GM21529 (cell line): ENCODE measurements around the gene LYRM1.

ENCODE experiments used
- ATAC-seq: cut with Tn5 transposase; IDR thresholded peaks from one replicate; pipeline ENCODE4 v1.9.1; 2021; ENCODE audit not compliant: unreplicated experiment

The LYRM1 gene

DNA sequence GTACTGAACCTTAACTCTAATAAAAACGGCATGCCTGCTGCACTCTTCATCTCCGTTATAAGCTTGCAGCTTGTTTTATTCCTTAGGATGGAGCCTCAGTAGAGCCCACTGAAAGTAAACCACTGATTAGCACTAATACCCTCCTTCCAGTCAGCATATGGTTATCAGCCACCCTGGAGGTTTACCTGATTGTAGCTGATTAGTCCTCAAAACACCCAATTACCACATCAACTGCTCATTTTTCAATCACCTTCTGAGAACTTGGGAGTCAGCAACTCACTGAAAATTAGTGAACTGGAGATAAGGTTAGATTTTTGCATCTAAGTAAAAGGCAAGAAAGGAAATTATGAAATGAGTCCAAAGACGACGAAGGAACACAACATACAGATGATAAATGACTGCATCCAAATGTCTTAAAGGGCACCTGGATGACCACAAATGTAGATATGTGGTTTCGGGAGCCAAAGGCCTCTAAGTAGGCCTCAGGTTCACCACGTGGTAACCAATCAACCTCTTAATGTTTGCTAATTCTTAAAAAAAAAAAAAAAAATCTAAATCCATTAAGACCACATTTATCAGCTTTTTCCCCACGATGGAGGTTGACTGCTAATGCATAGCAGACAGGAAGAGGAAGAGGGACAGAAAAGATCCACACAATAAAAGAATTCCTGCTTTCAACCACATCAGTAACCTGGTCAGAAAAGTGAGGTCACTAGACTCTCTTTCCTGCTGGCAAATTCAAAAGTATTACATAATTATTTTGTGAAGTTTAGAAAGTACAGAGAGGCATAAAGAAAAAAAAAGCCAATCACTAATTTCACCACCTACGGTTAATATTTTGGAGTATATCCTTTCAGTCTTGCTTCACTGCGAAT, 28.4 kb upstream of the LYRM1 start:
- ATAC-seq: no peak

DNA sequence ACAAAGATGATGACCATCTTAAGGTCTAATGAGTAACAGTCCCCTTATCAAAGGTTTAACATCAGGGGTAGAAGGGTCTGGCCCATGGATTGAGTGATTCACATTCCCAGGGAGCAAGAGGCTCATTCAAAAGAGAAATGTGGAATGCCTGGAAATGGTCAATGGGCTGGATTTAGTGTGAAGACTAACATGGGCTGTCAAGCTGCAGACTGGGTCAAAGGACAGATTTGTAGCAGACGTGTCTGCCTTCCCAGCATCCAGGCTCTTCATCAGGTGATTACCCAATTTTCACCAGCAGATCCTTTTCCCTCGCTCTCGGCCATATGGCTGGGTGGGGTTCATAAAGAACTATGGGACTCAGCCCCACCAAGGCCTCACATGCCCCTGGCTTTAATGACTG, 27.2 kb upstream of the LYRM1 start:
- ATAC-seq: no peak

DNA sequence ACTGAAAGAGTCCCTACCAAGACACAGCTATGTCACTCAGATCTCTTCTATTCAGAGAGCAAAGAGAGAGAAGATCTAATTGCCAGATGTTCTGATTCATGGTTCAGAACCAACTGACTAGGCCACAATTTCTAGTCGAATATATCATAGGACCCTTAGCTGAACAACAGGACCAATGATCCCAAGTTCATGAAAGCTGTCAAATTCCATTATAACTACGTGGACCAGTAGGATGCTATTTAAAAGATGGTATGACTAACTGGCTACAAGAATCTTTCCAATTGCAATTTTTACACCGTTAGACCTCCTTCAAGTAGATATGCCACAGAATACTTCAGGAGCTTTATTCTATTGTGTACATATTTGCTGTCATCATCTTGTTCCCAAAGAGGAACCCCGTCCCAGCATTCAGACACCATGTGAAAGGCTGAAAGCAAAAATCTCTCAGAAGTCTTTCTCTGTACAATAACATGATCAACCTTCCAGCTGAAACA, 26.4 kb upstream of the LYRM1 start:
- ATAC-seq: no peak

DNA sequence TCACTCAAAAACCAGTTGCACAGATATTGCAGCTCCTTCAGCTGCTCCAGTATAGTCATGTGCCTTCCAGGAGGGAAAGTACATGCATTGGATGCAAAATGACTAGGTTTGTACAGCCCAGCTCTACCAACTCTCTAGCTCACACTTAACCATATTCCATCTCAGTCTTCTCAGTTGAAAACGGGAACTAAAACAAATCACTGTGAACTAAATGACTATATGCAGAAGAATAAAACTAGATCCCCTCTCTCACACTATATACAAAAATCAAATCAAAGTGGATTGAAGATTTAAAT, 25.3 kb upstream of the LYRM1 start:
- no peak for ATAC-seq

DNA sequence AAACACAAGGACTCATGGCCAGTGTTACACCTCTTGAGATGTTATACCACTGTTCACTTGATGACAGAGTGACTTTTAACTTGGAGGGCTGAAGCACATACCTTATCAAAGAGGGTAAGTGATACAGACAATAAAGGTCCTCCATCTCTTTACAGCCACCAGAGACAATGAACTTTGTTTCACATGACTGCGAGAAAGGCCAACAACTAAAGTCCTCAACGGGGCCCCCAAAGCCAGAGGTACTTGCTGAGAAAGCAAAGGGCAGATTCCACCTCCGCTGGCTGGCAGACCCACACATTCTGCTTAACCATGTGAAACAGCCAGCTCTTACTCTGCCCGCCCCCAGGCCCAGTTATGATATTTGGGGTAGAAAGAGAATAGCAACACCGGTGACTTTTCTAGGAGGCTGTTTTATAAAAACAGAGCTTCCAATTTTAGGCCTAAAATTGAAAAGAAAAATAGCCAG, 21.9 kb upstream of the LYRM1 start:
- no peak for ATAC-seq

DNA sequence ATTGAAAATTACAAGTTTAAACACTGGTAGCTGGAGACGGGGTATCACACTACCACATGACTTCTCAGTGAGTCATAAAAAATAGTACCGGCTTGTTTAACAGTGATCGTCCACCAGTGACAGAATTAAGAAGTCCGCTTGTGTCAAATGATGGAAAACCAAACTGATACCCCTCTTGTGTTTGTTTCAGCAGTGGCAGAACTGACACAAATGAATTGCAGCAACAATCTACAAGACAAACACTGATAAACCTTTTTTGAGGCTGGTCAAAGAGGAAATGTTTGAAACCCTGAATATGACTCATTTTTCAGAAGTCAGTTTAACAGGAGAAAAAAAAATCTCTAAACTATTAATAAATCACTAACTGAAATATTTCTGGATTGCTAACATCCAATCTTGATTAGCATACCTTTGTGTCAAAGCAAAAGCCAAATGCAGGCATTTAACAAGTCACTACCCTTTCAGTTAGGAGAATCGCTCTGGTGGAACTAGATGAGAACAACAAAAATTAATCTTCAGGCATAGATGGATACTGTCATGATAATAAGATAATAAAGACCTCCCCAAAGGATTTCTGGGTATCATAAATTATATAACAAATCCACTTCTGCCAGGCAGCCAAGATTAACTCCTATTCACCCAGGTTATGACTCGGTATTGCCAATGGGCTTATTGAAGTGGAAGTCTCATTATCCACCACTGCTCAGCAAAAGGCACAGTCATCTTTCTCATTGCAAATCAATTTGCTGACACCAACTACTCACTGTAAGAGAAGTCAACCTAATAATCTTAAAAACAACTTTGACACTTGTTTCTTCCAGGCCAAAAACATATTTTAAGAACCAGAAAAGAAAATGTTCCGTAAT, 21.2 kb upstream of the LYRM1 start:
- ATAC-seq: no peak

DNA sequence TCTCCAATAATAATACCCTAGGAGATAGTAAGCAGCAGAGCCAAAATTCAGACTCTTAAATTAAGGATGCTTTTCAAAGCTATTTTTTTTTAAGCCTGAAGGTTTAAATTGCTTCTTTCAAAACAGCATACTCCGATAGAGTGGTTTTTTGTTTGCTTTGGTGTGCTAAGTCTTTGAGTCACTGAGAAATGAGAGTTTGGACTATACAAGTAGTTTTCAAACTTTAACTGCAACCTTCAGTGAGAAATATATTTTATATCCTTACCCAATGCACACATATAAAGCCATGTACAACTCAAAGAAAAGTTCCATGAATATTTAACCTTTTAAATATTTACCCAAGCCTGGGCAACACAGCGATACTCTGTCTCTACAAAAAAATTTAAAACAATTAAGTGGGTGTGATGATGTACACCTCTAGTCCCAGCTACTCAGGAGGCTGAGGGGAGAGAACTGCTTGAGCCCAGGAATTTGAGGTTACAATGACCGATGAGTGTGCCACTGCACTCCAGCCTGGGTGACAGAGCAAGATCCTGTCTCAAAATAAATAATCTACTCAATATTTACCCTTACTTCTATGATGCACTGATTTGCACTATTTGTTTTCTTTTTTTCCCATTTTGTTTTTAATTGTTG, 19.6 kb upstream of the LYRM1 start:
- no peak for ATAC-seq

DNA sequence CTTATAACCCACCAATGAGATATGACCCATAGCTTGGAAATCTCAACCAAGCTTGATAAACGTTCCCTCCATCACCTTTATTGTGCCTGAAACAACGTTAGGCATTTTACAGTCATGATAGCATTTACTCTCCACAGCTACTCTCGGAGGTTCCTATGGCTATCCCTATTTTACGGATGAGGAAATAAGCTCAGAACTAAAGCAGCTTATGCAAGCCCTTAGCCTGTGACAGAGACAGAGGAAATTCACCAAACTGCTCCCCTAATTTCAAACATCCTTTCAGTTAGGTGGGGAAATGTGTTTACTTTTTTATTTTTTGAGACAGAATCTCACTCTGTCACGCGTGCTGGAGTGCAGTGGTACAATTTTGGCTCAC, 19.1 kb upstream of the LYRM1 start:
- no peak for ATAC-seq

DNA sequence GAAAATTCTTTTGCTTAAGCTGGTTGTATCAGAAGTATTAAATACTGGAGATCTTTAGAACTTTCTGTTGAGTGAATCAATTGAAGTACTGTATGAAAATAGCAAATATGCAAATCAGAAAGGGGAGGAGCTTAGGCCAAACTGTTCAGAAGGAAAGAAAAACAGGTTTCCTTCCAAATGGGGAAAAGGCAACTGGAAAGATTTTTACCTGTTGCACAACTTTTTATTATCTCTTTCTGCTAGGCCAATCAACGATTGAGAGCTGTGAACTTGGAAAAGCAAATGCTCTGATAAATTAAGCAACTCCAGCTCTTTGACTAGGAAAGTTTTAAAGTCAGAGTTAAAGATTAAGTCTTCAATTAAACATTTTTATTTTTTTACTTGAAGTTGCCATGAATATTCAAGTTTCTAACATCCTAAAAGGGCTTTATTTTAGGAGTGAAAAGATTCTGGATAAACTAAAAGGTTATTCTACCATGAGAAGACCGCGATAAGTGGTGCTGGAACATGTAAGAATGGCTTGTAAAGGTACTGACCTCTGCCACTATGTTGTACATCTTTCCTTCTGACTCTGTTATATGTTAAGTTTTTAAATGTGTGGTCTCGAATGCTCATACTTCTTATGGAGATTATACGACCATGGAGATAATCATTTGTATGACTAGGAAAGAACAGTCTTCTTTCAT, 16.9 kb upstream of the LYRM1 start:
- ATAC-seq: no peak

DNA sequence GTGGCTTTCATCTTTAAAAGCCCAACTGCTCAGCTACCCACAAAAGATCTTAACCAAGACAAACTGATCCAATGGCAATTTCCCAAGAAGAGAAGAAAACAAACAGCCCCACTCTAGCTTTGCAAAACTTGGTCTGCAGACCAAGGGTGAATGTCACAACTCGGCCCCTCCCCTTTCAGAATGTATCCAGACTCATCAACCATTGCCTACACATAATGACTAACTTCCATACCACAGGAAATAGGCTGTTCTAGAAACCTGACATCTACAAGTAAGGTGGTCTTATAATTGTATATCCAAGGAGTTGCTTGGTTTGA, 16.4 kb upstream of the LYRM1 start:
- no peak for ATAC-seq

DNA sequence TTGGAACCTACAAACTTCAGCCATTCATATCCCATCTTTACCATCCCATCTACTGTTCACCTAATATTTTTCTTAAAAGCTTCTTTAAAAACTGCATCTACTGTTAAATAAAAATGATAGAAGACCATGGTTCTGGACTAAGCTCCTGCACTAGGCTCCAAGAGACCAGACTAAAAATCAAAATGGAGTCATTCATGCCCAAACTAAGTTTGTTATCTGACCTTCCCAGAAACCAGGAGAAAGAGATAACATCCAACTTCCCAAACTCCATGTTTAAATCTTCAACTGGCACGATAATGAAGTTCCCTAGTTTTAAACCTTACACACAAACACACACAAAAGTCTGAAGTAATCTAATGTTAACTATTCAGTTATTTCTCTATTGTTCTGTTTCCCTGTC, 14.3 kb upstream of the LYRM1 start:
- no peak for ATAC-seq

DNA sequence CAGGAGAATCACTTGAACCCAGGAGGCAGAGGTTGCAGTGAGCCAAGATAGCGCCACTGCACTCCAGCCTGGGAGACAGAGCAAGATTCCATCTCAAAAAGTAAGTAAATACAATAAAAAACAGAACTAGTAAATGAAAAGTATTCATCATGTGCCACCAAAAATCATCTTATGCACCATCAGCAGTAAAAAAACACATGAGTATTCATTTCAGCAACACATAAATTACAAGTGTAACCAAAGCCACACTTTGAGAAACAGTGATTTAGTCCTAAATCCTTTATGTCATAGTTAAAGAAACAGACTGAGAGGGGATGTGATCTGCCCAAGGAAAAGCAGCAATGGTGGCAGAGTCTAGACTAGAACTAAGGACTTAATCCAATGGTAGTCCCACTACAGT, 13.4 kb upstream of the LYRM1 start:
- no peak for ATAC-seq

DNA sequence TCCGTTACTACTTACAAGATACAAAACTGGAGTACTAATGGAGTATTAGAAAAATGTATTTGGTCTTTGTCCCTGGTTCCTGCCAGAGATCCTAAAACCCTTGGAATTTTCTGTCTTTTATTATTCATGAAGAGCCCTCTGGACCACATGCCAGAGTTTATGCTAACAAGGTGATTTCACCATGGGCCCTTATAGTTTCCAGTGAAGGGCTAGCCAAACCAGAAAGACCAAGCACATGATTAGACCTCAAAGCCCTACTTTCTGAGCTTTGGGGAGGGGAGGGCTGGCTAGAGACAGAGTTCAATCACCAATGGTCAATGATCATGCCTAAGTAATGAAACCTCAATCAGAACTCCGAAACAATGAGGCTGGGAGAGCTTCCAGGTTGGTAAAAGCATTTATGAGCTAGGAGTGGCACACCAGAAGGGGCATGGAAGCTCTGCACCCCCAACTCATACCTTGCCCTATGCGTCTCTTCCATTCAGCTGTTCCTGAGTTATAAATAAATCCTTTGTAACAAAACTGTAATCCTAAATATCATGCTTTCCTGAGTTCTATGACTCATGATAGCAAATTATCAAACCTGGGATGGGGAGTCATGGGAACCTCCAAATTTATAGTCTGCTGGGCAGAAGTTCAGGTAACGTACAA, 10.8 kb upstream of the LYRM1 start:
- ATAC-seq: no peak

DNA sequence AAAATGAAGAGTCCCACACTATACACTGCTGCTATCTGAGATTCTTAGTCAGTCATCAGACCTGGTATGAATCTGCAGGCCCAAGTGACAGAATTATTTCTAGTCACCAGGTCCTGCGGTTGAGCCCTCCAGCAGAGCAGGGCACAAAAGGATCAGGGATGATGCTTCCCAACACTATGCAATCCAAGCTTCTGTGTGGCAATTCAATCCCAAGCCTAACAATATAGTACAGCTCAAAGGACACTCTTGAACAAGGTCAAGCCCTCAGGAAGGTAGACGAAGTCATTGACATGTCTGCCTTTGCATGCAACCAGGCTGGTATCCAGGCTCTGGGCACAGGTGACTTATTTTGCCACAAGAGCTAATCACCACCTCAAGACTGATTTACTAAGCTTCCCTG, 6.2 kb upstream of the LYRM1 start:
- no peak for ATAC-seq

DNA sequence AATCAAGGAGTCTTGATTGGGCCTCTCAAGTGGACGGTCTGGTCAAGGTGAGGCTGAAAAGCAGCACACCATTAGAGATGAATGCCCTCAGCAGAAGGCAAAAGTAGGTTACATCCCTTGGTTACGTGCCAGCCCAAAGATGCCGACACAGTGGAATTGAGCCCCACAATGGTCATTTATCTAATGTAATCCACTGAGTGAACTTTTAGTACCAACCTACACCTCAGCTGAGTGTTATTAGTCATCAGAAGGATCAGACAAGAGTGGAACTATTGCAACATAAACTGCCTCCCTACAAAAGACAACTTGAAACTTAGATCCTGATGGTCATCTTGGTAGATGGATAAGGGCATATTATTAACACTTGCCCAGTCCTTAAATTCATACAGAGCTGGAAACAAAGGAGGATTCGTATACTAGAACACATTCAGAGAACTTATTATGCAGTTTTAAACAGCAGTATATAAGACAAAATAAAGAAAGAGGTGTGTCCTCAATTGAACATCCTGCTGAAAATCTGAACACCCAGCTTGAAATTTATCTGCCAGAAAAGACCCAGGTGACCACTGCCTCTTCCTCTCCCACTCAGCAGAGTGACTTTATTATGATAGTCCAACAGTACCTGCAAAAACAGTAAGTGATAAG, 3.2 kb upstream of the LYRM1 start:
- no peak for ATAC-seq

DNA sequence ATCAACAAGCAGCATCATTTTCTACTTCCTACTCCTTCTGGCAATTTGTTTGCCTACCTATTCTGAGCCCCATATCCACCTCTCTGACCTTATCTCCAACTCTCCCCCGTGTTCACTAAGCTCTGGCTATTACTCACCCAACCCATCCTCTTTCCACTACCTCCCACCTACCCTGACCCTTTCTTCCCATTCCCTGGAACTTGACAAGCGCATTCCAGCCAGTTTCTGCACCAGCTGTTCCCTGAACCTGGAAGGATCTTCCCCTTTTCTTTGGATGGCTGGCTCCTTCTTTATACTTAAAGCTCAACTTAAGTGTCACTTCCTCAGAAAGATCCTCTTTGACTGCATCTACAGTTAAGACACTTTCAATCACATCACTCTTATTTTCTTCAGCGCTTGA, 2.6 kb upstream of the LYRM1 start:
- no peak for ATAC-seq

DNA sequence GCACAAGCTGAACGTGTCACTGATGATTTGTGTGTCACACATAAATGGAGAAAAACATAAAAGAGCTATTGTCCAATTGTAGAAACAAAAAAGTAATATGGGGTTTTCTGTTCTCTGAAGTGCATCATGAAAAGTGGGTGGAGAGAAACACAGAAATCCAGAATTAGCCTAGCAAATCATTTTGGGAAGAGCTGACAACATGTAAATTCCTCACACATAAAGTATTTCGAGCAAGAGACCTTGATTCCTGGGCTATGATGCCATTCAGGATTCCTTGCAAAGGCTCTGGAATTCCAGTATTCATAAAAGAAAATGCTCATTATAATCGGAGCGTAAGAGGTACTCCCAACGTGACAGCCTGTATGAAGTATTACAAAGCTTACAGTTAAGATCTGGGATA, 1.5 kb upstream of the LYRM1 start:
- ATAC-seq: no peak

DNA sequence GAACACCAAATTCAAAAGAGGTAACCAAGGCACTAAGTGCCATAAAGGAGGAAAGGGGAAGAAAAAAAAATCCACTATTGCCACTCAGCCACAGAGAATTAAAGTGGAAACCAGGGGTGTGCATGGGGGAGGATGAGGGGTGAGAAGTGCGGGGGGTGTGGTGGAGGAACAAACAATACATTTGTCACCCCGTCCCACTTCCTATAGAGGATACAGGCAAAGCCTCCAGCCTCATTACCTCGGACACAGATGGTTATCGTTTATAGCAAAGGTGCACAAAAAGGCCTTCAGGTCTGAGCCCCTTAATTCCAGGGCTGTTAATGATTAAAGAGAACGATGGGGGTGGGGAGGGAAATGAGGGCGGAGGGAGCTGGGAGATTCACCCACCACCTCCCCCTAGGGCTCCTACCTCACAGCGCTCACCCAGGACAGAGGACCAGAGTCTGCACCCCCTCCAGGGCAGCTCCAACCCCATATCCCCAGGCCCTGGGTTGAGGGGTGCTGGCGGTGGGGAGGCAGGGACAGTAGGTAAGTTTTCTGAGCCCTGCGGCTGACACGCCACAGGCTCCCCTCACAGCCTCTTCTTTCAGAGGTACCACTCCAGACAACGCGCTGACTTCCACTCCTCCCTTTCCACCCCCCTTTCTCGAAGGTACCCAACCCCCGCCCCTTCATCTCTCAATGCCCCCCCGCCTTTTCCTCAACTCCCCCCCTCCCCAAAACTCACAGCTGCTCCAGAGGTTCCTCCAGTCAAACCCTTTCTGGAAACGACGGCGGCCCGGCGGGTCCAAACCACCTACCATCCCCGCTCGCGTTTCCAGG, 883 bp upstream of the LYRM1 start:
- no peak for ATAC-seq

DNA sequence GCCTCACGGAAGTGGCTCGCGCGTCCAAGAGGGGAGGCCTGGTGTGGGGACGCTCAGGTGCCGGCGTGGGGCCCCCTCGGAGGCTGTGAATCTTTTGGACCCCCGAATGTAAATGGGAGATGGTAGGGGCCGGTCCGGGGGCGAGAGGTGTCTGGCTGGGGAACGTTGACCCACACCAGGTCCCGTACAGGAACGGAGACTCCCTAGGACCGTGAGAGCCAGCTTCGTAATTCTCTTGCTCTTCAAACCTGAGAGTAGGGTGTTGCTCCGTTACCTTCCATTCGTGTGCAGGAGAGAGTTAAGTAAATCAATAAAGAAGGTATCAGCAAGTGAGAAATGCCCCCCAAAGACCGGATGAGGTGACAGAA, 481 bp downstream of the LYRM1 start:
- ATAC-seq: no peak
